Subcutaneous abdominal adipose tissue (tissue), 5 donors: ENCODE results near the gene INO80.
A peak's percentile ranks its signal among the peaks of the same experiment; 100 is the strongest.

Experiments used
- H3K27ac ChIP-seq: one replicate; pipeline ENCODE4 v1.7.0; 2013; ENCODE audit warnings: low read depth, mild to moderate bottlenecking, inconsistent platforms, low read length, moderate library complexity
- H3K27me3 ChIP-seq, 5 donors: one replicate each; pipeline ENCODE4 v1.7.0; 2013; ENCODE audit warnings: low read length in 5 of 5, inconsistent platforms in 1 of 5; ENCODE audit not compliant: control insufficient read depth in 5 of 5, insufficient read depth in 4 of 5
- H3K36me3 ChIP-seq, 5 donors: one replicate each; pipeline ENCODE4 v1.7.0; 2013; ENCODE audit warnings: low read length in 5 of 5; ENCODE audit not compliant: control insufficient read depth in 5 of 5, insufficient read depth in 5 of 5
- H3K4me1 ChIP-seq, 5 donors: one replicate each; pipeline ENCODE4 v1.7.0; 2013; ENCODE audit warnings: low read length in 5 of 5, mild to moderate bottlenecking in 3 of 5, moderate library complexity in 1 of 5; ENCODE audit not compliant: control insufficient read depth in 5 of 5, insufficient read depth in 5 of 5
- H3K4me3 ChIP-seq, 5 donors: one replicate each; pipeline ENCODE4 v1.7.0; 2013; ENCODE audit warnings: low read length in 5 of 5, low read depth in 1 of 5
- H3K9ac ChIP-seq, 5 donors: one replicate each; pipeline ENCODE4 v1.7.0; 2013; ENCODE audit warnings: low read length in 5 of 5, mild to moderate bottlenecking in 4 of 5, moderate library complexity in 3 of 5
- H3K9me3 ChIP-seq, 5 donors: one replicate each; pipeline ENCODE4 v1.7.0; 2013; ENCODE audit warnings: low read length in 5 of 5; ENCODE audit not compliant: control insufficient read depth in 5 of 5
- donor health status: healthy.
- donor health status: healthy.
- donor health status: healthy.
- donor health status: healthy.
- donor health status: healthy.

INO80 gene

GRCh38 chr15:40930430-40931299 lies 185.4 kb downstream of the INO80 start:
- Histone ChIP-seq H3K36me3 (peaks cover 0 to 25% (median 15%) of the 10 kb centered on the region in 5 donors), H3K4me3 (peak overlapping the region; percentile 67 to 91 (median 76)), H3K4me1 (peaks cover 1 to 92% (median 62%) of the 10 kb centered on the region in 5 donors), H3K9ac (peak overlapping the region in 3 of 5 donors; percentile 38 to 68 (median 52)), H3K27ac (peak overlapping the region; percentile 56), H3K9me3 (no peaks in the 10 kb centered on the region), H3K27me3 (peaks cover 37 to 58% (median 51%) of the 10 kb centered on the region in 5 donors)

DNA sequence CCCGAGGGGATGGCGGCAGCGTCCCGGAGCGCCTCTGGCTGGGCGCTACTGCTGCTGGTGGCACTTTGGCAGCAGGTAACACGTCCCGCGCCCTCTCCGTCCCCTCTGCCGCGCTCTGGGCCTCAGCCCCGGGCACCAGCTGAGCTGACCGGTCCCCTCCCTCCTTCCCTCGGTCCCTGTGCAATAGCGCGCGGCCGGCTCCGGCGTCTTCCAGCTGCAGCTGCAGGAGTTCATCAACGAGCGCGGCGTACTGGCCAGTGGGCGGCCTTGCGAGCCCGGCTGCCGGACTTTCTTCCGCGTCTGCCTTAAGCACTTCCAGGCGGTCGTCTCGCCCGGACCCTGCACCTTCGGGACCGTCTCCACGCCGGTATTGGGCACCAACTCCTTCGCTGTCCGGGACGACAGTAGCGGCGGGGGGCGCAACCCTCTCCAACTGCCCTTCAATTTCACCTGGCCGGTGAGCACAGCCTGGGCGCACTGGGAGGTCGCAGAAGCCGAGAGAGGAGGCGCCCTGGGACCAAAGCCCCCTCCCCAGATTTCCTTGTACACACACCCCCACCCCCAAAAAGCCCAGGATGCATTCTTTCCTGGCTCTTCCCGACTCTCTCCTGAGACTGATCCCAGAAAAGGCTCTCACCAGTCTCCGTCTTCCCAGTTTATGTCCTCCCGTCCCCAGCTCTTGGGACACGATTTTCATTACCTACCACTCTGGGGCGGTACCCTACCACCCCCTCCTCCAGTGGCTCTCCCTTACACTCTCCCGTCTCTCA lies 186.2 kb downstream of the INO80 start:
- Histone ChIP-seq H3K27me3 (peaks cover 37 to 60% (median 51%) of the 10 kb centered on the region in 5 donors), H3K9me3 (no peaks in the 10 kb centered on the region), H3K4me3 (peak overlapping the region; percentile 67 to 91 (median 76)), H3K4me1 (peaks cover 1 to 85% (median 63%) of the 10 kb centered on the region in 5 donors), H3K27ac (peak overlapping the region; percentile 46), H3K36me3 (peaks cover 0 to 16% (median 6%) of the 10 kb centered on the region in 5 donors), H3K9ac (peak overlapping the region in 4 of 5 donors; percentile 38 to 68 (median 60))
